K562 (cell line): ENCODE results near the gene ZSCAN25. TPM values are rescaled to one million over a fixed set of nuclear protein-coding genes. Genes with fewer than 3 reads are reported as not detected.

ENCODE experiments used
- ATAC-seq: fragments of 200-7000 bp; cut with Tn5 transposase; 3 replicates; pipeline ENCODE4 v1.9.1; 2020; ENCODE audit warnings: moderate library complexity
- BruUV-seq: library from RNA; stranded (reverse); fragments of 400-500 nt; replicated peaks from 2 replicates; lab custom pipeline; 2021; lab: Mats Ljungman, UMichigan
- CTCF ChIA-PET: fragments of 300-600 bp; formaldehyde crosslinking; extraction: SDS; loops from one replicate; lab custom pipeline; 2021; ENCODE audit warnings: low intra/inter-chr PET ratio; lab: Yijun Ruan, JAX
- POLR2A ChIA-PET: fragments of 300-600, 350-650 bp; sonication (Branson Sonifier 250); formaldehyde crosslinking; extraction: SDS; loops from one replicate; lab custom pipeline; 2021; ENCODE audit warnings: antibody characterized with exemption, inconsistent platforms; lab: Yijun Ruan, JAX
- DNase-seq, 4 experiments: peaks; one replicate each; pipeline versions ENCODE4 v3.0.0 to v3.0.0-alpha.2; 2011 to 2018; ENCODE audit warnings: low spot score in 3 of 4, mixed read lengths in 3 of 4; ENCODE audit errors: extremely low read depth in 1 of 4
- FAIRE-seq: peaks from 2 replicates; lab custom pipeline; 2011; peaks lifted over from hg19 to GRCh38; lab: Jason Lieb, UNC
- H2AFZ ChIP-seq: 2 replicates; pipeline ENCODE4 v1.6.0; 2011; ENCODE audit warnings: low read depth, low read length, control low read depth, inconsistent platforms
- H3K27ac ChIP-seq: fragments of 200-600 bp; 3 replicates; pipeline ENCODE4 v1.8.0; 2011; ENCODE audit warnings: low read depth, mild to moderate bottlenecking, control low read depth, inconsistent platforms, low read length, moderate library complexity, mixed read lengths; ENCODE audit errors: extremely low read depth
- H3K27me3 ChIP-seq, 2 experiments: fragments of 300-600 bp in 1 of 2; 2 replicates in 1 of 2; 3 replicates in 1 of 2; pipeline versions ENCODE4 v1.6.0 to v1.8.0; 2011; ENCODE audit warnings: inconsistent platforms in 2 of 2, low read length in 2 of 2, mild to moderate bottlenecking in 1 of 2, mixed read lengths in 1 of 2, moderate library complexity in 1 of 2; ENCODE audit not compliant: control insufficient read depth in 2 of 2, insufficient read depth in 2 of 2
- H3K36me3 ChIP-seq: fragments of 300-600 bp; 3 replicates; pipeline ENCODE4 v1.8.0; 2011; ENCODE audit warnings: mild to moderate bottlenecking, low read length, inconsistent platforms; ENCODE audit not compliant: control insufficient read depth, insufficient read depth
- H3K4me1 ChIP-seq, 2 experiments: fragments of 200-600 bp in 1 of 2; replicated peaks in 1 of 2; 2 replicates in 1 of 2; 3 replicates in 1 of 2; pipeline versions ENCODE4 v1.5.1 to v1.8.0; 2011; ENCODE audit warnings: inconsistent platforms in 2 of 2, low read length in 2 of 2, mild to moderate bottlenecking in 1 of 2, mixed read lengths in 1 of 2, moderate library complexity in 1 of 2; ENCODE audit not compliant: control insufficient read depth in 2 of 2, insufficient read depth in 2 of 2
- H3K4me2 ChIP-seq: 2 replicates; pipeline ENCODE4 v1.6.1; 2011; ENCODE audit warnings: low read length, control low read depth, inconsistent platforms, mixed read lengths; ENCODE audit not compliant: insufficient read depth
- H3K4me3 ChIP-seq: fragments of 200-600 bp; sonication (generic), shearing (Covaris generic); 2 replicates; pipeline ENCODE4 v1.5.1; 2016; ENCODE audit warnings: control low read depth, inconsistent platforms
- H3K79me2 ChIP-seq: fragments of 200-600 bp; 3 replicates; pipeline ENCODE4 v1.8.0; 2011; ENCODE audit warnings: low read length, inconsistent platforms; ENCODE audit not compliant: control insufficient read depth, insufficient read depth
- H3K9ac ChIP-seq, 2 experiments: 2 replicates each; pipeline versions ENCODE4 v1.6.0 to v1.6.1; 2011; ENCODE audit warnings: low read depth in 2 of 2, low read length in 2 of 2, control low read depth in 1 of 2, inconsistent platforms in 1 of 2, mild to moderate bottlenecking in 1 of 2, mixed read lengths in 1 of 2; ENCODE audit not compliant: insufficient read depth in 1 of 2
- H3K9me1 ChIP-seq: one replicate; pipeline ENCODE4 v1.6.0; 2011; ENCODE audit warnings: inconsistent platforms, mild to moderate bottlenecking, low read length, moderate library complexity; ENCODE audit not compliant: control insufficient read depth, insufficient read depth
- H3K9me3 ChIP-seq: replicated peaks from 2 replicates; pipeline ENCODE4 v1.5.1; 2011; ENCODE audit warnings: low read depth, low read length, inconsistent platforms; ENCODE audit not compliant: control insufficient read depth, insufficient read depth
- H4K20me1 ChIP-seq: replicated peaks from 2 replicates; pipeline ENCODE4 v1.6.1; 2011; ENCODE audit warnings: low read length, inconsistent platforms, mixed read lengths; ENCODE audit not compliant: control insufficient read depth, insufficient read depth
- CHAMP1 ChIP-seq: fragments of 450-650 bp; IDR thresholded peaks from 2 replicates; pipeline ENCODE4 v1.6.1; 2016; ENCODE audit warnings: mild to moderate bottlenecking
- CHD1 ChIP-seq: fragments of 200-600 bp; sonication (generic); IDR thresholded peaks from one replicate; pipeline ENCODE4 v1.6.1; 2012; ENCODE audit warnings: mild to moderate bottlenecking, moderate library complexity, low read length, inconsistent platforms
- HNRNPL ChIP-seq: fragments of 200-400 bp; formaldehyde crosslinking; IDR thresholded peaks from 2 replicates; pipeline ENCODE4 v1.6.1; 2017; ENCODE audit warnings: low read depth, mild to moderate bottlenecking, low read length
- IRF1 ChIP-seq: sonication (generic); formaldehyde crosslinking; IDR thresholded peaks from 2 replicates; pipeline ENCODE4 v1.8.0; 2022; ENCODE audit warnings: missing genetic modification reagents, mild to moderate bottlenecking, borderline replicate concordance
- LCOR ChIP-seq: sonication (generic); formaldehyde crosslinking; IDR thresholded peaks from 2 replicates; pipeline ENCODE4 v1.8.0; 2022; ENCODE audit warnings: mild to moderate bottlenecking, missing genetic modification reagents
- NR3C1 ChIP-seq: sonication (generic); formaldehyde crosslinking; IDR thresholded peaks from 2 replicates; pipeline ENCODE4 v1.8.1; 2022; ENCODE audit warnings: missing genetic modification reagents
- OTX1 ChIP-seq: fragments of 450-650 bp; formaldehyde crosslinking; IDR thresholded peaks from 2 replicates; pipeline ENCODE4 v1.4.0; 2022; ENCODE audit warnings: mild to moderate bottlenecking
- PATZ1 ChIP-seq: fragments of 250-450 bp; sonication (Bioruptor Pico); IDR thresholded peaks from 2 replicates; pipeline ENCODE4 v1.5.0; 2020; ENCODE audit warnings: mild to moderate bottlenecking, borderline replicate concordance
- PHF20 ChIP-seq: fragments of 450-650 bp; IDR thresholded peaks from 2 replicates; pipeline ENCODE4 v1.6.1; 2018; ENCODE audit not compliant: partially characterized antibody
- PRPF4 ChIP-seq: fragments of 200-400 bp; formaldehyde crosslinking; IDR thresholded peaks from one replicate; pipeline ENCODE4 v1.6.1; 2017; ENCODE audit warnings: low read length, low read depth, mild to moderate bottlenecking; ENCODE audit not compliant: insufficient read depth, poor library complexity, severe bottlenecking
- ZFP91 ChIP-seq: sonication (generic); formaldehyde crosslinking; IDR thresholded peaks from 2 replicates; pipeline ENCODE4 v1.8.0; 2022; ENCODE audit warnings: mild to moderate bottlenecking, missing genetic modification reagents
- ZFPM2 ChIP-seq: fragments of 250-450 bp; sonication (Bioruptor Pico); IDR thresholded peaks from 2 replicates; pipeline ENCODE4 v1.5.1; 2022; ENCODE audit warnings: mild to moderate bottlenecking
- ZNF232 ChIP-seq: sonication (generic); formaldehyde crosslinking; IDR thresholded peaks from 2 replicates; pipeline ENCODE4 v1.8.0; 2022; ENCODE audit warnings: mild to moderate bottlenecking, missing genetic modification reagents
- ZNF764 ChIP-seq: fragments of 250-450 bp; sonication (Bioruptor Pico); IDR thresholded peaks from 2 replicates; pipeline ENCODE4 v1.4.0; 2020; ENCODE audit warnings: low read depth, mild to moderate bottlenecking, moderate library complexity
- WGBS: fragments of 100-300 bp; shearing (Covaris generic); methylation state at CpG from one replicate; pipeline ENCODE4 v1.1.6; 2016; ENCODE audit warnings: low coverage, mixed read lengths; ENCODE audit not compliant: insufficient coverage; ENCODE audit errors: missing lambda C conversion rate; 5-methylcytosine and 5-hydroxymethylcytosine counted together
- in situ Hi-C: fragments of 300-500 bp; cut with MboI; formaldehyde crosslinking; loops from 4 replicates; pipeline ENCODE4 v1.15.0; 2018; ENCODE audit warnings: inconsistent platforms, mixed read lengths
- intact Hi-C: fragments of 100-400 bp; cut with micrococcal nuclease; formaldehyde crosslinking; loops from 2 replicates; pipeline ENCODE4 v1.14.2; 2022
- polyA plus RNA-seq, 8 experiments: library from polyadenylated mRNA; depleted of rRNA in 4 of 8; stranded (reverse) in 5 of 8; unstranded in 3 of 8; fragments of >200 nt; fragmentation: Nextera tagmentation in 2 of 8; fragmentation: Illumina TruSeq in 1 of 8; extraction: Ambion mirVana in 2 of 8; extraction: Trizol in 1 of 8; gene quantifications; 2 replicates each; pipeline versions ENCODE4 v1.2.1 to v1.2.3, GENCODE V29; 2011 to 2014; ENCODE audit warnings: inconsistent platforms in 1 of 8, missing spikeins in 1 of 8
- total RNA-seq, 7 experiments: library from RNA; depleted of rRNA in 6 of 7; stranded (reverse); fragments of >200 nt in 6 of 7; fragmentation: Illumina TruSeq in 2 of 7; extraction: Trizol in 2 of 7; gene quantifications; 2 replicates each; pipeline versions ENCODE4 v1.2.1 to v1.2.3, GENCODE V29; 2011 to 2021; ENCODE audit warnings: low replicate concordance in 1 of 7

Gene ZSCAN25
- total and polyA plus RNA-seq, 9 of the 15 experiments (the other 6 are each of a cell fraction or from before 2014, with no cell fraction given): 0.94 to 18.4 (median 12.8) TPM

- Histone ChIP-seq H3K4me1 (peaks cover 9 to 20% of the 10 kb centered on the region in 2 experiments; a peak in 4 of 5 replicates), H3K27me3 (no peaks in the 10 kb centered on the region), H3K27ac (peak overlapping the region; percentile 85), H3K79me2 (peaks cover 16% of the 10 kb centered on the region), H3K4me2 (peak overlapping the region; percentile 98), H3K4me3 (peak overlapping the region; percentile 84), H3K9me3 (peaks cover 3% of the 10 kb centered on the region; the same call in 1 of the 2 replicates), H4K20me1 (peaks cover 5% of the 10 kb centered on the region; the same call in 1 of the 2 replicates), H3K36me3 (peaks cover 43% of the 10 kb centered on the region), H3K9ac (peak overlapping the region; percentile 91 to 100), H2AFZ (peak overlapping the region; percentile 100), H3K9me1 (no peaks in the 10 kb centered on the region)
- intact Hi-C loops: loop anchor here (2.0 kb wide), 2 partner anchors 58 to 110 kb away; partner anchors contain the start of gene ZNF655
- ATAC-seq: peak; percentile 78
- ChIA-PET POLR2A (interaction anchor here (0.6 to 3.5 kb wide), 10 partner anchors 8 to 624 kb away, joined by 3 to 29 read pairs (median 4); partner anchors contain the start of genes TRIM4, ZKSCAN5 and ZNF655), CTCF (interaction anchor here (0.6 kb wide), 1 partner anchor 374 kb away, joined by 3 read pairs; no protein-coding TSS in a partner anchor)
- TSS peak; percentile 55 for BruUV-seq
- under 1% methylated on average over 22 of the region's 22 CpGs for WGBS
- DNase-seq: peak in 1 of 4 experiments; percentile 27
- no peak for FAIRE-seq
- in situ Hi-C loops: no loop called here
- TF ChIP-seq LCOR: peak; percentile 4; the same call in 1 of the 2 replicates
- TF ChIP-seq CHAMP1: no peak
- 0 out of 2 replicates have a peak, but pooled peaks have one; percentile 9 for TF ChIP-seq HNRNPL
- no peak for TF ChIP-seq ZNF764 (CRISPR knock-in tag)
- TF ChIP-seq ZFPM2 (CRISPR knock-in tag): no peak
- TF ChIP-seq PRPF4: no peak
- 0 out of 2 replicates have a peak, but pooled peaks have one; percentile 44 for TF ChIP-seq ZFP91 (CRISPR knock-in tag)
- 0 out of 2 replicates have a peak, but pooled peaks have one; percentile 52 for TF ChIP-seq NR3C1
- 0 out of 2 replicates have a peak, but pooled peaks have one; percentile 44 for TF ChIP-seq IRF1 (CRISPR knock-in tag)
- TF ChIP-seq PATZ1 (CRISPR knock-in tag): no peak
- peak; percentile 67 for TF ChIP-seq CHD1
- TF ChIP-seq PHF20: peak; percentile 45
- no peak for TF ChIP-seq ZNF232
- 0 out of 2 replicates have a peak, but pooled peaks have one; percentile 20 for TF ChIP-seq OTX1 (CRISPR knock-in tag)
Measured at GRCh38 chr7:99617192-99617781, 541 bp downstream of the ZSCAN25 start.
